Posterior vena cava (tissue), 2 donors: ENCODE results near the gene CDH23. TPM values are rescaled to one million over a fixed set of nuclear protein-coding genes. Genes with fewer than 3 reads are reported as not detected.

ENCODE experiments used
- DNase-seq: peaks from one replicate; pipeline ENCODE4 v3.0.0-alpha.2; 2020; ENCODE audit warnings: low spot score
- intact Hi-C, 2 donors: fragments of 100-400 bp; cut with DNase I; formaldehyde crosslinking; loops; one replicate each; pipeline versions ENCODE4 v1.14.1 to v1.14.2; 2022 to 2023
- total RNA-seq, 2 donors: library from RNA; stranded (reverse); fragmentation: NEBNext Ultra II Directional; extraction: Animal tissue kit (Norgen Biotek cat#: 25700); gene quantifications; one replicate each; pipeline ENCODE4 v1.2.1, GENCODE V29; 2021
- donor health status: DM: yes; HTN: yes; CAD: no.
- donor health status: DM: yes; HTN: yes; CAD: no.

CDH23 gene
- total RNA-seq, 2 donors from 2014 or later: 24.5 to 43.0 TPM

DNA sequence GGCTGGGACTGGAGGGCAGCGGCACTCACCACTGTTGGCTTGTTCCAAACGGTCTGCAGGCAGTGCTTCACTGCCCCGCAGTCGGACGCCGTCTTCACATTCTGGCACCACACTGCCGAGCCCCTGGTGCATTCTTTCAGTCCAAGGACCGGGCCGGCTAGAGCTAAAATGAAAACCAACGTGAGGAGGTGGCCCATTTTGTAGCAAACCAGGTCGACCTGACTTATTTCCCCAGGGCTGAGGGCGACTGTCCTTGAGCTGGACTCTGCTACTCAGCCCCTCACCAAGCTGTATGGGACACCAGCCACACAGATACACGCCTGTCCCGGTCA lies 437.6 kb downstream of the CDH23 start:
- intact Hi-C loops: loop anchor here in 1 of 2 donors (10.0 kb wide), 2 partner anchors 60 kb away; partner anchors contain the start of gene VSIR
- peak; percentile 70 for DNase-seq

DNA sequence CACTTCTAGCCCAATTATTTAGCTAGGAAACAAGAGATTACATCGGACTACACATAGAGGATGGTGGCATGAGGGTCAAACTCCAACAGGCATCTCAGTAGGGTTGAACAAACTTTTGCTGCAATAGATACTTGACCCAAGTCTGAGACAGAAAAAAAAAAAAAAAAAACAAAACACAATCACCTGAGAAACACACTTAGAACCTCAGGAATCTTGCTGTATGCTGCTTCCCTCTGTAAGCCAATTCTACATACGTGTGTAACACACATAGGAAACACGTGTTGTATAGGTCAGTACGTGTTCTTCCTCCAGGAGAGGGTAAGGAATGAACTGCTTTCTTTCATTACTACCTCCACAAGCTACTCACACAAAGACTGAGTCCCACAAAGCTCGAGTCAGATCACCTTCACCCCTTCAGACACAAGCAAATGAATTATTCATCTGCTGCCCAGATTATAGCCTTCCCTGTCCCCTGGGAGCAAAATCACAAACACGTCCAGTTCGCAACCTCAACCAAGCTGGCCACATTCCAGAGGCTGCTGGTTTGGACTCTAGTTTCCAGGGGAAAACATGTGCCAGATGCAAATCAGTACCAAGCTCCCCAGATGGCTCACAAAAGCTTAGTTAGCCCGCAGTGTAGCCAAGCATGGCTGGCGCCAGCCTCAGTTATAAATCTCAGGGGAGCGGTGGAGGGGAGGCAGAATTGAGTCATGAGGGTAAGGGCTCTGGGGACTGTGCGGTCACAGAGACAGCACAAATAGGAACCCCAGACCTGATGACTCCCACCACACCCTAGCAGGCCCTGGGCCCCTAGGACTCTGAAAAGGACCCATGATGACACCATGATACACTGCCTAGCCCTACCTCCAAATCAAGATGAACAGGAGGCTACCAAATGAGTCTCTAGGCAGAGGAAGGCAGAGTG lies 439.2 kb downstream of the CDH23 start:
- peak; percentile 89 for DNase-seq
- intact Hi-C loops: loop anchor here in 1 of 2 donors (10.0 kb wide), 2 partner anchors 59 to 61 kb away; partner anchors contain the start of gene VSIR

DNA sequence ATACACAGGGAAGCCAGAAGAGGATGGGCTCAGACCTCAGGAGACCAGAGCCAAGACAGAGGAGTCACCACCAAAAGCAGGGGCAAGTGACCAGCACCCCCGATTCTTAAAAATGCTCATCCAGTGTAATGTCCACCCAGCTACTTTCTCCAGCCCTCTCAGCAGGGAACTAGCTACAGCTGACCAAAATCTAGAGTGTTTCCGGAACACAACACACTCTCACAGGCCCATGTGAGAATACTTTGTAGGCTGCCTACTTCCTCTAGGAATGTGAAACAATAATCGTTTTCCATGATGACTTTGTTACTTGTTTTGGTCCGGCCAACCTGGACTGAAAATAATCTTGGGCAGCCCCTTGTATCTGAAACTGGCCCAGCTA lies 439.9 kb downstream of the CDH23 start:
- intact Hi-C loops: loop anchor here in 1 of 2 donors (10.0 kb wide), 2 partner anchors 58 to 62 kb away; partner anchors contain the start of gene VSIR
- DNase-seq: no peak

DNA sequence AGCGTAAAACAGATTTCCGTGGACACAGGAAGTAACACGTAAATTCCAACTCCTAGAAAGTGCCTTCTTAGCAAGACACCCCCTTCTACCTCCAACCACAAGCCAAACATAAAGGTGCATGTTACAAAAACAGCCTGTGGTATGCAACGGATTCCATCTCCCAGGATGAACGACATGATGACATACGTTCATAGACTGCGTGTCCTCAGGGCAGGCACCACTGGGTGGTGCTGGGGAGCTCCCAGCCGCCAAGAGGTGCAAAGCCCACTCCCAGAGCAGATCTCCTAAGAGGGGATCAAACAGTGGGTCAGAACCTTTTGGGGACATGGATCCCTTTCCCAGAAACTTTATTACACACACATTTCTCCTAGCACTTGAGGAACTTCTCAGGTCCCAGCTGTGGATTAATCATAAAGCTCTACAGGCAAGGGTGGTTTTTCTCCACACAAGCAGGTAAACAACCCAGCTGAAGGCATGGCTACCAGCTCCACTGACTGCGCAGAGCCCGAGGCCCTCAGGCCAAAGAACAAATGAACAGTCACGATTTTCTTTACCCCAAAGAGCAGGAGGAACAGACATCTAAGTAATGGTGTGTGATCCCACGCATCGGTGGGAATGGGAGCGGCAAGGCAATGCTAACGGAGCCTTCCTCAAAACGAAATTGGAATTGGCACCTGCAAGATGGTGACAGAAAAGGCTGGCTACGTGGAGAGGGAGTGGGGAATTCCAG lies 440.5 kb downstream of the CDH23 start:
- peak; percentile 43 for DNase-seq
- intact Hi-C loops: loop anchor here in 1 of 2 donors (10.0 kb wide), 2 partner anchors 58 to 62 kb away; partner anchors contain the start of gene VSIR

DNA sequence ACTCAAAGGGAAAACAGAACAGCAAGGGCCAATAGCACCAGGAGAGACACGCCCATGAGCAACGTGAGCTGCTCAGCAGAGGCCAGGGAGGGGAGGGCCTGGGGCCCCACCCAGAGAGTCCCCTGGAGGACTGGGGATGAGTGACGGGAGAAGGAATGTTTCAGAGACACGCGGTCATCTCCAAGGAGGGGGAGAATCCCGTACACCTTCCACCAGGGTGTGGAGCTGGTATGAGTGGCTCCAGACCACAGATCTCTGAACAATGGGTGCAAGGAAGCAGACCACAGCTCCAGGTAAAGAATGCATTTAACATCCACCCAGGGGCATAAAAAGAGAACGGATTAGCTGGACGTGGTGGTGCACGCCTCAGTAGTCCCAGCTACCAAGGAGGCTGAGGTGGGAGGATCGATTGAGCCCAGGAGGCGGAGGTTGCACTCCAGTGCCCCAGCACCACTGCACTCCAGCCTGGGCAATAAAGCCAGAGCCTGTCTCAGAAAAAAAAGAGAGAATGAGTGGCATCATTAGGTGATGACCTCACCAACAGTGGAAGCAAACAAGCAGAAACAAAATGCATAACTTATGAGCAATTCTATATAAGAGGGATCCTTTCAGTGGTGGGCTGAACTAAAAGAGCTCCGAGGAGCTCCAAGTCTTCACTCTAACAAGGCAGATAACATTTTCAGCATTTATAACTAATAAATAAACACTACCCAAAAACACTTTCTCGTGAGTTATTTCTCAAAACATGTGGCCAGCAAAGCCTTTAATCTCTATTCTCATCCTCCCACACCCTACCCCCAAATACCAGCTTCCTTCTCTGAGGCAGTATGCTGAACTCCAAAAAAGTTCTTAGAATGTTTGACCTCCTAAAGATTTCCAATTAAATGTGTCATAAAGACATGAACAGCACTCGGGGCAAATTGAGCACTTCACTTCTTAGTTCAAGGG lies 441.8 kb downstream of the CDH23 start:
- intact Hi-C loops: loop anchor here in 1 of 2 donors (10.0 kb wide), 2 partner anchors 56 to 64 kb away; partner anchors contain the start of gene VSIR
- DNase-seq: no peak

DNA sequence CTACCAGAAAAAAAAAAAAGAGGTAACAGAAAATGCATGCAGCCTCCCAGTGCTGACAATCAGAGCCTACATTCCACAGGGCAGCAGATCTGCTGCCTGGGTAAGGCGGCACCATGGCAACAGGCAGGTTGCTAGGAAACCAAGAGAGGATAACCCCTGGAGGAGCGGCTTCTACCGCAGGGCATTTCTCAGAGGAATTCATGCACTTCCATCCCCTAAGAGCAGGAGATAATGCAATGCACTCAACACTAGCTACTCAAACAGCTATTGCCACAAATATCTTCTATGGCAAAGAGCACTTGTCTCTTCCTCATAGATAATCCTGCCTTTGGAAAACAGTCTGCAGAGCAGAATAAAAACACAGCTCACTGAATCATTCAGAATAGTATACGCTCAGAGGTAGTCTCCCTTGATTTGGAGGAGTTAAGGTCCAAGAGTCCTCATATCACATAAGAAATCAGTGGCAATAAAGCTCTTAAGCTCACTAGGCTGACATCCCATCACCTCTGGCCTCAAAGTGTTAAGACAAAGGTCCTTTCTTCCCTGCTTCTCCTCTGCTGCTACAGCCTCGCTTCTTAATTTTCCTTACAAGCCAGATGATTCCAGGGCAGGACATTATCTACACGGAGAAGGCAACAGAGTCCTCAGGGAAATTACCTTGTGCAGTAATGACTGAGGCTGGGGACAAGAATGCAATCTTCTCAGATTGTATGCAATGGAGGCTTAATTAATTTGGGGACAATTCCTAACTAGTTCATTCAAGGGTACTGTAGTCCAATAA lies 443.6 kb downstream of the CDH23 start:
- no peak for DNase-seq
- intact Hi-C loops: no loop called here

DNA sequence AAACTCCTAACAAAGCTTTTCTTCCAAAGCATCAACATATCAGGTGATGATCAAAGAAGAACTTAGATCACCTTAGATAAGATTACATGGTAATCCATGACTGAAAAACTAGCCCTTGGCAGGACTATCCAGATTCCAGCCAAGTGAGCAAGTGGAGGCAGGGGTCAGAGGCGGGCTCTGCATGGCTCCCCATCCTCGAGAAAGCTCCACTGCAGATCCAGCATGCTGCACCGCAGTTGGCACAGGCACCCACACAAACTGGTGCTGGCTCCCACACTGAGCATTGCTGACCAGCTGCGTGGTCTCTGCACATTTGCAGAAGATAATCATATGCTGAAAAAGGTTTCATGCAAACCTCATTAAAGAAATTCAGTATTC lies 444.2 kb downstream of the CDH23 start:
- intact Hi-C loops: no loop called here
- no peak for DNase-seq

DNA sequence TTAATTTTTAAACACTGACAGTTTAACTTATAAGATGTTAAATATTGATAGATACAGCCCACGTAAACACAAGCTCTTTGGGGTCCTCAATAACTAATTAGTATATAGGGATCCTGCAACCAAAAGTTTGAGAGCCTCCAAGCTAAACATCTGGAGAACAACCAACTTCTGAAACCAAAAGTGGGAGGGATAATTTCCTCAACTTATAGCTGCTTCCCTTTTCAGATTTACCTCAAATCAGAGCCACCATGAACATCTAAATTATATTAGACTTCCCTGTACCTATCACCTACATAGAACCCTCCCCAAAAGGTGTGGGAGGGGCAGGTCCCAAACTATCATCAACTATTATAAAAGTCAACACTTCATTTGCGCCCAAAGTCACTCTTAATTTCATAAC lies 445.7 kb downstream of the CDH23 start:
- DNase-seq: no peak
- intact Hi-C loops: no loop called here

DNA sequence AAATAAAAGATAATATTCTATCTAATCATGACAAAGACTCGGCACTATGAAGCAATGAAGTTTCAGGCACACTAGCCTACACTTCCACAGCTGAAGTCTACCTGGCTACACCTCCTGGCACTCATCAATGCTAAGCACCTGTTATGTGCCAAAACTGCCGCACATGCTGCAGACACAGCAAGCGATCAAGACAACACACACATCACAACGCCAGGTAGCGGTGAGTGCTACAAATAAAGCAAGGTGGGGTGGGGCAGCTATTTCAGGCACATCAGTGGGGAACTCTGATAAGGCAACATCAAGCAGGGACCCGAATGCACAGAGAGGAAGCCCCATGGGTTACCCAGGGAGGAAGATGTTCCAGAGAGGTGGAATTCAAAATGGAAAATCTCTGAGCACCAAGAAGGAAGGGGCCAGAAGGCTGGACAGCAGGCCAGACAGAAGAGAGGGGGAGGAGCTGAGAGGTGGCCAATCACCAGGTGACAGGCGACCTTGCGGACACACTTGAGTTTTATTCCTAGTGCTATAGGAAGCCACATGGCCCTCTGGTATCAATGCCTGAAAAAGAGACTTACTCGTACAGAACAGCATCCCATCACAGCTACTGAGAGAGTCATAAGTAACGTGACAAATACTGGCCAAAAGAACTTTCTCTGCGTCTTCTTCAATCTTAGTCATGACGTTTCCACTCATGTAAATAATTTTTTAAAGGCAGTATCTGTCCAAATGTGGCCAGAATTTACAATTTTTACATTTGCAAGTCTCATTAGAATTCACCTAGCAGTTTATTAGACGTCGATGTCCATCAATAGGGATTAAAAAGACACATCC lies 446.4 kb downstream of the CDH23 start:
- DNase-seq: no peak

DNA sequence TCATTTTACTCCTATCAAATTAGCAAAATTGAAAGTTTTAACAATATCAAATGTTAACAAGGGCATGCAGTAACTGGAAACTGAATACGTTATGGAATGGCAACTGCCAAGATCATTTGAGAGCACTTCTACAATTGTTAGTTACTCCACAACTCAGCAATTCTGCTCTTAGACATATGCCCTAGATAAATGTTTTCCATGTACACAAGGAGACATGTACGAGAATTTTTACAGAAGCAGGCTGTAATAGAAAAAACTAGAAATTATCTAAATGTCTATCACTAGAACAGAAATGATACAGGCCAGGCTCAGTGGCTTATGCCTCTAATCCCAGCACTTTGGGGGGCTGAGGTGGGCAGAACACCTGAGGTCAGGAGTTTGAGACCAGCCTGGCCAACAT lies 447.4 kb downstream of the CDH23 start:
- DNase-seq: no peak
- intact Hi-C loops: no loop called here

More for the DNA sequence above, 446.4 kb downstream of the CDH23 start:
- intact Hi-C loops: no loop called here

DNA sequence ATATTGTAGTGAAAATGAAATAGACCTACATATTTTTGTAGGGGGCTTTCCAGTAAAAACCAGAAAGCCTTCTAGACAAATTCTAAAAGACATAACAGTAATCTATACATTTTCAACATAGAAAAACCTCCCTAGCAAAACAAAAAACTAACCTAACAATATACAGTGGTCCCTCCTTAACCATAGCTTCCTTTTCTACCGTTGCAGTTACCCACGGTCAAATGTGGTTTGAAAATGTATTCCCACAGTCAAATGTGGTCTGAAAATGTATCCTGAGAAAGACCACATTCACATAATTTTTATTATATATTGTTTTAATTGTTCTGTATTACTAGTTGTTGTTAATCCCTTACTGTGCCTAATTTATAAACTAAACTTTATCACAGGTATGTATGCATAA lies 448.0 kb downstream of the CDH23 start:
- intact Hi-C loops: no loop called here
- no peak for DNase-seq

DNA sequence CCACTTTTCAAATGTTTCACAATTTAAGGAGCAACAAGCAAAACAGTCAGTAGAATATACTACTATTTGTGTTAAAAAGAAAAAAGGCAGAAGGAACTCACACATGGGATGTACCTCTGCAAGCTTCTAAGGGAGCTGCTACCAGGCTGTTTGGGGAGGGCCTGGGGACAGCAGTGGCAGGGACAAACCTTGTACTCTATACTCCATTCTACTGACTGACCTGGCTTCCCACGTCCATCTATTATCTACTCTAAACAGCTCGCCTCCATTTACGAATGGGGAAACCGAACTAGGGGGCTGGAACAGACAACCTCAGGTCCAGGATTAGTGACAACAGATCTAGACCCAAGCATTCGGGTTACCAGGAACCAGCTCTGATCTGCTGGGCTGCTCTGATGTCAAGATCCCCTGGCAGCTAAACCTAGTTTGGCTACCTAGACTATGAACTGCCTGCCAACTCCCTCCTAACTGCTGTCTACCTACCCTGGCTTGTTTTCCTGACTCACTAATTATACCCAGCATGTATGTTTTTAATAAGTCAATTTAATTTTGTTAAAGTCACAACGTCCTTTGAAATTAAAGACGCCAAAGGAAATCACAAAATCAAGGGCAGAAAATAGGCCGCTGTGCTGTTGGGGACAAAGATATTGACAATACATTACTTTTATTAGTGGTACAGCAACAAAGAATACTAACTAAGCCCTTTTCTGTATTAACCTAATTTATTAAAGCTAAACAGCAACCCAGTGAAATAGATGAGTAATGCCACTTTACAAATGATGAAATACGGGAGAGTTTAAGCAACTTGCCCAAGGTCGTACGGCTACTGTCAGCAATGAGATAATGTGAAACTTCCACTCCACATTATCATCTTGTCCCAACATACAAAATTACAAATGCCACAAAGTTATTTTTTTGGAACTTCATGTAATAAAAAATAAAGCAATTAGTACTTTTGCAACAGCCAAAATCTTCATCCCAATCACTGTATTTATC lies 449.0 kb downstream of the CDH23 start:
- DNase-seq: no peak
- intact Hi-C loops: no loop called here

DNA sequence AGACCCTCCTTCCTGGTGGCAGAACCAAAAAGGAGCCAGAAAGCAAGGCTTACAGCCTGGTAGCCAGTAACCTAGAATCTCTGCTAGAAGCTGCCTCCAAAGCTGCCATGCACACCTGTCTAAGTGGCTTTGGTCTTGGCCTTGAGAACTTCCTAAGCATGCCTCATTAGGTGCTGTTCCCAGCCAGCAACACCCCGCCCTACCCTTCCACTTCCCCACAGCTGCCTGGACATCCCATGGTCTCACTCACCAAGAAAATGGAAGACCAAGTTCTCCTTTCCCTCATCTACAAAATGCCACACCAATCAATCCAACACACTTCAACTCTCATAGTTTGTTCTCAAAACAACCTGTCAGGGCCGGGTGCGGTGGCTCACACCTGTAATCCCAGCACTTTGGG lies 450.1 kb downstream of the CDH23 start:
- intact Hi-C loops: no loop called here
- no peak for DNase-seq

DNA sequence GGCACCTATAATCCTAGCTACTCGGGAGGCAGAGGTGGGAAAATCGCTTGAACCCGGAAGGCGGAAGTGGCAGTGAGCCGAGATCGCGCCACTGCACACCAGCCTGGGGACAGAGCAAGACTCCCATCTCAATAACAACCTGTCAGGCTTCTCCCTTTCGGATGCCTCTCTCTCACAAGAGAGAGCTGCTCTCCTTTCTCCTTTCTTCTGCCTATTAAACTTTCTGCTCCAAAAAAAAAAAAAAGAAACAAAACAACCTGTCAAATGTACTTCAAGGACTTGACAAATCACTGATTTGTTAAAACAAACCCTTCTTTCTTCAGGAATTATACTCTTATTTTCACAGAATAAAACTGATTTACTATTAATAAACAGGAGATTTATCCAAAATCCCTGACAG lies 450.7 kb downstream of the CDH23 start:
- no peak for DNase-seq
- intact Hi-C loops: no loop called here

DNA sequence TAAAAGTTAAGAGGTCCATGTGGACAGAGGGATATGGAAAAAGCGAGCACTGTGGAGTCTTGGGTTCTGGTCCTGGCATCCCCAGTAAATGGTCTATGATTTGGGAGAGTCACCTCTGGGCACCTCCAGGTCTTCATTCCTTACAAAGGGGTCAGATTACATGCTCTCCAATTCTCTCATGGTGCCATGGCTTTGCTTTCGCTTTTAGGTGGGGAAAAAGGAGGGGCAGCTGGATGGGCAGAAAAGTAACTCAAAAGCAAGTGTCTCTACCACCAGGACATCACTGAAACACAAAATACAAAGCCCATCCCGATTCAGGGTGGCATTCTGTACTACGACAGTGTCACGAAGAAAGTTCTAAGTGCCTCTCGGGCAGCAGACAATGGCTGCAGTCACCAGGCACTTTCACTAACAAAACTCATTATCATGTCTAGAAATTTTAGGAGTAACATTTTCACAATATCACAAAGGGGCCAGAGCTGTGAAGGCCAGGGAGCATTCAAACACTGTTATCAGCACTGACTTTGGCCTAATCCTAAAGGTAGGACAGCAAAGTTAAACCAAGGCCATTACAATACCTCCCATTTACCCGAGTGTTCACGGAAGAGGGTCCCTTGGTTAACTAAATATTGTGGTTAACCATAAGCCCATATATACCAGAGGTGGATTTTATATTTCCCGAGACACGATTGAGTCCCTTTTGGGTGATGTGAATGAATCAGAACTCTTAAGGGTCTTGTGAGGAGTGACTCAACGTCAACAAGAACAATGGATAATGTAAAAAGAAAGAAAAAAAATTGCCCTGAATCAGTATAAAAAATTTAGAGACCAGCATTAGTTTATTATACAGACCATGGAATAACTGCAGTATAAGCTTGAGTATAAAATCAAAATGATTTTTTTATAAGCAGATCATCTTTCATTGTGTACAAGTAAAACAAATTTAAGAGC lies 451.9 kb downstream of the CDH23 start:
- intact Hi-C loops: no loop called here
- DNase-seq: no peak
